ENCODE results near the gene MYBPH. TPM values are rescaled to one million over a fixed set of nuclear protein-coding genes. Genes with fewer than 3 reads are reported as not detected.
A peak's percentile ranks its signal among the peaks of the same experiment; 100 is the strongest.

The MYBPH gene
- total RNA-seq, 1 donor from 2014 or later, result not detected

DNA sequence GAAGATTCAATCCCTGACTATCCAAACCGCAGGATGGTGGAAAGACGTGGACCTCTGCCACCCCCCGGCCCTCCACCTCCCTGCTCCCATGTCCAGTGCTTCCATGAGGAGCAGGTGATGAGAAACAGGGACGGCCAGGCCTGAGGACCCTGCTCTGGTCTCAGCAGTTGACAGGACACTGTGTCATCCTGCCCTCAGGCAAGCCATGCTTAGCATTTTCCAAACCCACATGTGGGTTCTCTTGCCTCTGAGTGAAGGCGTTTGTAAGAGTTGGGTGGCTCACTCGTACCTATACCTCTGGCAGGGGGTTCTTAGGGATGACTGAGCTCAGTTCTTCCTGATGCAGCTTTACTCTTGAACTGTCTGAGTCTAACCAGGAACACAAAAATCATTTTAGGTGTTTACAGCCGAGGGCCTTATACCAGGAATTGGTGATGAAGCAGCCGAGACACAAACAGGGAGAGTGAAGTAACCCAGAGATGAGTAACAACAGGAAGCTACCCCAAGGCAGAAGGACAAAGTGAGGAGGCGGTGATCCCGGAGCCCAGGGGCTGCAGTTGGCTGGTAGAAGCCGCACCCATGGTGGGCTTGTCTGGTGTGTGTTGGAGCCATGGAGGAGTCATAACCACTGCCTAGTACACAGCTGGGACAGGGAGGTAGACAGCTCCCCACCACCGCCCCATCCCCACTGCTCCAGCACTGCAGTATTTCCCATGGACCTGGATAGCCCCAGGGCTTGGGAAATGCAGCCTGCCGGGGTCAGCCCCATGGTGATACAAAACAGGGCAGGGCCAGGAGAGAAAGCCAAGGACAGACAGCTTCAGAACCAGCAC is 21.4 kb downstream of the MYBPH start:
- Histone ChIP-seq H3K36me3 (ENCODE audit: control insufficient read depth, insufficient read depth, low read length) (no peaks in the 10 kb centered on the region), H3K27me3 (ENCODE audit: control insufficient read depth, insufficient read depth, low read length) (no peaks in the 10 kb centered on the region), H3K4me3 (ENCODE audit: low read depth, low read length) (no peak overlapping the region)
- TF ChIP-seq, protein P1, sequence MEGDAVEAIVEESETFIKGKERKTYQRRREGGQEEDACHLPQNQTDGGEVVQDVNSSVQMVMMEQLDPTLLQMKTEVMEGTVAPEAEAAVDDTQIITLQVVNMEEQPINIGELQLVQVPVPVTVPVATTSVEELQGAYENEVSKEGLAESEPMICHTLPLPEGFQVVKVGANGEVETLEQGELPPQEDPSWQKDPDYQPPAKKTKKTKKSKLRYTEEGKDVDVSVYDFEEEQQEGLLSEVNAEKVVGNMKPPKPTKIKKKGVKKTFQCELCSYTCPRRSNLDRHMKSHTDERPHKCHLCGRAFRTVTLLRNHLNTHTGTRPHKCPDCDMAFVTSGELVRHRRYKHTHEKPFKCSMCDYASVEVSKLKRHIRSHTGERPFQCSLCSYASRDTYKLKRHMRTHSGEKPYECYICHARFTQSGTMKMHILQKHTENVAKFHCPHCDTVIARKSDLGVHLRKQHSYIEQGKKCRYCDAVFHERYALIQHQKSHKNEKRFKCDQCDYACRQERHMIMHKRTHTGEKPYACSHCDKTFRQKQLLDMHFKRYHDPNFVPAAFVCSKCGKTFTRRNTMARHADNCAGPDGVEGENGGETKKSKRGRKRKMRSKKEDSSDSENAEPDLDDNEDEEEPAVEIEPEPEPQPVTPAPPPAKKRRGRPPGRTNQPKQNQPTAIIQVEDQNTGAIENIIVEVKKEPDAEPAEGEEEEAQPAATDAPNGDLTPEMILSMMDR (IDR thresholded peaks at IDR 0.05; ENCODE audit: insufficient read depth, low read length, poor library complexity, severe bottlenecking), result no peak
- DNase-seq (ENCODE audit: low read depth), result no peak

DNA sequence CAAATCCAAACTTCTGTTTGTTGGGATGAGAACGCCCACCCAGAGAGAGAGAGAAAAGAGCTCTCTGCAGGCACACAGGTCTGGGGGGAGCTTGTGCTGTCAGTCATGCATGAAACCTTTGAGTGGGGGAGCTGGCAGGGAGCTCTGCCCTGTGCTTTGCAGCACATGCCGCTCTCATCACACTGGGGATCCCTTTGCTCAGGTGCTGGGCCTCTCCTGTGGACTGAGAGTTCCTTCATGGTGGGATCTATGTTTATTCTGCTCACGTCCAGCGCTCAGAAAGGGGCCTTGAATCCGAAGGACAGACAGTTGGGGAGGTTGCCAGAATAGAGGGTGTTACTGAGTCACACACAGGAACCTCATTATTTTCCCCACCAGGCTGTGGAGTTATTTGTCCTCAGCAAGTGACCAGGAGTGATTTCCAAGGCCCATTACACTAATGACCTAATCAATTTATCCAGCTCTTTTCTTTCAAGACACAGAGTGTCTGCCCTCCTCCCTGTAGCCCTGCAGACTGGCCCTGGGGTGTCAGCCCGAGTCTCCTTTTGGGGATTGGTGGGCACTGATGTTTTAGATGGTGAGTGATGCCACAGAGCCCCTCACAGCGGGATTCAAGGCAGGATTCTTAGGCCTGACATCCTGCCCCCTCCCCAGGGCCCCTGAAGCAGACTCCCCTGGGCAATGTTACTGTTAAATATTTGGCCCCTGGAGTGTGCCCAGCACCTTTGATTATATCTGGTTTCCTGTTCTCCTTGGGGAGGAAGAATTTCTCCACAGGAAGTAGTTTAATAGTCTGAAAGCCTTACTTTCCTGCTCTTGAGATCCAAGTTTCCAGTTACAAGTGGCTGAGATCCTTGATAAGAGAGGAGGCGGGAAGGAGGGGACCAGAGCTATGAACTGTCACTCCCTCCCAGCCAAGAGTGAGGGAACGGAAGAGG is 22.3 kb downstream of the MYBPH start:
- no peaks in the 10 kb centered on the region for H3K27me3 ChIP-seq (ENCODE audit: control insufficient read depth, insufficient read depth, low read length)
- TF ChIP-seq, protein P1 (IDR thresholded peaks at IDR 0.05; ENCODE audit: insufficient read depth, low read length, poor library complexity, severe bottlenecking), result no peak
- no peak overlapping the region for H3K4me3 ChIP-seq (ENCODE audit: low read depth, low read length)
- no peak for DNase-seq (ENCODE audit: low read depth)
- no peaks in the 10 kb centered on the region for H3K36me3 ChIP-seq (ENCODE audit: control insufficient read depth, insufficient read depth, low read length)

DNA sequence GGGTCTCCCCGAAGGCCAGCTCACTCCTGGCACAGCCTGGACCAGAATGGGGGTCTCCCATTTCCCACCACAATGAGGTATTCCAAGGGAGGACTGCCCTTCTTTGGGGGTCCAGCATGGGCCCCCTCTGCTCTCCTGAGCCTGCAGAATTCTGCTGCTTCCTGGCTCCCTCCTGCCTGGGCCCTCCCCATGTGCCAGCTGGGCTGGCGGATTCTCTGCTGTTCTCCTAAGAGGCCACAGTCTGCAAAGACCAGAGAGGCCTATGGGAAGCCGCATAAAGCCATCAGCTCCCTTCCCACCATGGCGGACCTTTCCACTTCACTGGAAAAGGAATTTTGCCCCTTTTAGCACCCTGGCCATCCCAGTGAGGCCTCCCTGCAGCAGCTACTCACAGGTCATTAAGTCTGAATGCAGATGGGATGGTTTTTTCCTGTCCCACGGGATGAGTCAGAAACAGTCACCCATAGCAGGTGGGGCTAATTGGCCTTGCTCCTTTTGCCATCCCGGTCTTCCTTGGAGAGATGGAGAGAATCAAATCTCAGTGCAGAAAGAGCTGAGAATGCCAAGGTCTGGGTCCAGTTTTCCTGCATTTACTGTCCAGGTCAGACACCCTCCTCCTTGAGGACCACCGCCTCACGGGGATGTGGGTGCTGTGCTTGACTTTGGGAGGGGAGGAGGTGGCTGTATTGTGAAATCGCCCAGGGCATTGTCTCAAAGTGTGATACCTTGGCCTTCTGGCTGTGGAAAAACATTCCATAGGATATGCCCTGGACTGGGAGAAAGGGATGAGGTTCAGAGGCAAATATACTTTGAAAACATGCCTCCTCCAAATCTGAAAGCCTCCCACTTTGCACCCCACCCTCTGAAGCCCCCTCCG is 23.2 kb downstream of the MYBPH start:
- TF ChIP-seq, protein P1 (IDR thresholded peaks at IDR 0.05; ENCODE audit: insufficient read depth, low read length, poor library complexity, severe bottlenecking), result no peak
- no peak overlapping the region for H3K4me3 ChIP-seq (ENCODE audit: low read depth, low read length)
- no peaks in the 10 kb centered on the region for H3K27me3 ChIP-seq (ENCODE audit: control insufficient read depth, insufficient read depth, low read length)
- DNase-seq (ENCODE audit: low read depth), result peak; percentile 96
- no peaks in the 10 kb centered on the region for H3K36me3 ChIP-seq (ENCODE audit: control insufficient read depth, insufficient read depth, low read length)

DNA sequence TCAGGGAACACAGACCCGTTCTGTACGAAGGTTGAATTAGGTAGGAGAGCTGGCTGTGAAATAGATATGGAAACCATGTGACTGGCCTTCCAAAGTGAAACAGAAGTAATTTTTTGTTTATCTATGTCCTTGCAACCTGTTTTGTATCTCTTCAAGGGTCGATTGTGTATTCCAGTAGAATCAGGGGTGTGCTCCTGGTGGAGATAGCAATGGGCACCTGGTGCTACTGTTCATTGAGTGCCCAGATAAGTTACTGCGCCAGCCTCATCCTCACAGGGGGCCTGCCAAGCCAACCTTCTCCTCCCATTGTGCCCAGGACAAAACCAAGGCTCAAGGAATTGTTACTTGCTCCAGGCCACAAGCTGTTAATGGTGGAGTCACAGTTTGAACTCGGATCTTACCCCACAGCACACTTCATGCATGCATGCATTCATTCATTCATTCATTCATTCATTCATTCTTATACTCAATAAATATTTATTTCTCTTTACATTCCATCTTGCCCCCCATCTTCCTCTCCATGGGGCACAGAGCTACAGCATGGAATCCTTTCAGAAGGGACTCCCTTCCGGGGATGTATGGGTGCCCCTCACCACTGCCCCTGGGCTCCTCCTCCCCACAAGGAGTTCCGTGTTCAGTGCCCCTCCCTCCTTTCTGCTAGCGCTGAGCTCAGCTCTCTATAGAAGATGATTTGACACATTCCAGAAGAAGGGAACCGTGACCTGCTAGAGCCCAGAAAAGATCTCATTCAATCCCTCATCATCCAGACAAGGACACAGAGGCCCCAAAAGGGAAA is 24.1 kb downstream of the MYBPH start:
- Histone ChIP-seq H3K4me3 (ENCODE audit: low read depth, low read length) (no peak overlapping the region), H3K36me3 (ENCODE audit: control insufficient read depth, insufficient read depth, low read length) (no peaks in the 10 kb centered on the region), H3K27me3 (ENCODE audit: control insufficient read depth, insufficient read depth, low read length) (no peaks in the 10 kb centered on the region)
- DNase-seq (ENCODE audit: low read depth), result no peak
- TF ChIP-seq, protein P1 (IDR thresholded peaks at IDR 0.05; ENCODE audit: insufficient read depth, low read length, poor library complexity, severe bottlenecking), result no peak

Measured in kidney epithelial cell (primary cell).